K562 (cell line): ENCODE results near the gene SYTL4. TPM values are rescaled to one million over a fixed set of nuclear protein-coding genes. Genes with fewer than 3 reads are reported as not detected.

Experiments
- ATAC-seq: fragments of 200-7000 bp; cut with Tn5 transposase; 3 replicates; pipeline ENCODE4 v1.9.1; 2020; ENCODE audit warnings: moderate library complexity
- BruUV-seq: library from RNA; stranded (reverse); fragments of 400-500 nt; replicated peaks from 2 replicates; lab custom pipeline; 2021; lab: Mats Ljungman, UMichigan
- CTCF ChIA-PET: fragments of 300-600 bp; formaldehyde crosslinking; extraction: SDS; loops from one replicate; lab custom pipeline; 2021; ENCODE audit warnings: low intra/inter-chr PET ratio; lab: Yijun Ruan, JAX
- POLR2A ChIA-PET: fragments of 300-600, 350-650 bp; sonication (Branson Sonifier 250); formaldehyde crosslinking; extraction: SDS; loops from one replicate; lab custom pipeline; 2021; ENCODE audit warnings: antibody characterized with exemption, inconsistent platforms; lab: Yijun Ruan, JAX
- DNase-seq, 4 experiments: peaks; one replicate each; pipeline versions ENCODE4 v3.0.0 to v3.0.0-alpha.2; 2011 to 2018; ENCODE audit warnings: low spot score in 3 of 4, mixed read lengths in 3 of 4; ENCODE audit errors: extremely low read depth in 1 of 4
- FAIRE-seq: peaks from 2 replicates; lab custom pipeline; 2011; peaks lifted over from hg19 to GRCh38; lab: Jason Lieb, UNC
- H2AFZ ChIP-seq: 2 replicates; pipeline ENCODE4 v1.6.0; 2011; ENCODE audit warnings: low read depth, low read length, control low read depth, inconsistent platforms
- H3K27ac ChIP-seq: fragments of 200-600 bp; 3 replicates; pipeline ENCODE4 v1.8.0; 2011; ENCODE audit warnings: low read depth, mild to moderate bottlenecking, control low read depth, inconsistent platforms, low read length, moderate library complexity, mixed read lengths; ENCODE audit errors: extremely low read depth
- H3K27me3 ChIP-seq, 2 experiments: fragments of 300-600 bp in 1 of 2; 2 replicates in 1 of 2; 3 replicates in 1 of 2; pipeline versions ENCODE4 v1.6.0 to v1.8.0; 2011; ENCODE audit warnings: inconsistent platforms in 2 of 2, low read length in 2 of 2, mild to moderate bottlenecking in 1 of 2, mixed read lengths in 1 of 2, moderate library complexity in 1 of 2; ENCODE audit not compliant: control insufficient read depth in 2 of 2, insufficient read depth in 2 of 2
- H3K36me3 ChIP-seq: fragments of 300-600 bp; 3 replicates; pipeline ENCODE4 v1.8.0; 2011; ENCODE audit warnings: mild to moderate bottlenecking, low read length, inconsistent platforms; ENCODE audit not compliant: control insufficient read depth, insufficient read depth
- H3K4me1 ChIP-seq, 2 experiments: fragments of 200-600 bp in 1 of 2; replicated peaks in 1 of 2; 2 replicates in 1 of 2; 3 replicates in 1 of 2; pipeline versions ENCODE4 v1.5.1 to v1.8.0; 2011; ENCODE audit warnings: inconsistent platforms in 2 of 2, low read length in 2 of 2, mild to moderate bottlenecking in 1 of 2, mixed read lengths in 1 of 2, moderate library complexity in 1 of 2; ENCODE audit not compliant: control insufficient read depth in 2 of 2, insufficient read depth in 2 of 2
- H3K4me2 ChIP-seq: 2 replicates; pipeline ENCODE4 v1.6.1; 2011; ENCODE audit warnings: low read length, control low read depth, inconsistent platforms, mixed read lengths; ENCODE audit not compliant: insufficient read depth
- H3K4me3 ChIP-seq: fragments of 200-600 bp; sonication (generic), shearing (Covaris generic); 2 replicates; pipeline ENCODE4 v1.5.1; 2016; ENCODE audit warnings: control low read depth, inconsistent platforms
- H3K79me2 ChIP-seq: fragments of 200-600 bp; 3 replicates; pipeline ENCODE4 v1.8.0; 2011; ENCODE audit warnings: low read length, inconsistent platforms; ENCODE audit not compliant: control insufficient read depth, insufficient read depth
- H3K9ac ChIP-seq, 2 experiments: 2 replicates each; pipeline versions ENCODE4 v1.6.0 to v1.6.1; 2011; ENCODE audit warnings: low read depth in 2 of 2, low read length in 2 of 2, control low read depth in 1 of 2, inconsistent platforms in 1 of 2, mild to moderate bottlenecking in 1 of 2, mixed read lengths in 1 of 2; ENCODE audit not compliant: insufficient read depth in 1 of 2
- H3K9me1 ChIP-seq: one replicate; pipeline ENCODE4 v1.6.0; 2011; ENCODE audit warnings: inconsistent platforms, mild to moderate bottlenecking, low read length, moderate library complexity; ENCODE audit not compliant: control insufficient read depth, insufficient read depth
- H3K9me3 ChIP-seq: replicated peaks from 2 replicates; pipeline ENCODE4 v1.5.1; 2011; ENCODE audit warnings: low read depth, low read length, inconsistent platforms; ENCODE audit not compliant: control insufficient read depth, insufficient read depth
- H4K20me1 ChIP-seq: replicated peaks from 2 replicates; pipeline ENCODE4 v1.6.1; 2011; ENCODE audit warnings: low read length, inconsistent platforms, mixed read lengths; ENCODE audit not compliant: control insufficient read depth, insufficient read depth
- ARNT ChIP-seq, 2 experiments: fragments of 450-650 bp; IDR thresholded peaks; 2 replicates each; pipeline ENCODE4 v1.6.1; 2016; ENCODE audit warnings: mild to moderate bottlenecking in 1 of 2
- BCL6 ChIP-seq: fragments of 250-450 bp; sonication (Bioruptor Pico); IDR thresholded peaks from 2 replicates; pipeline ENCODE4 v1.4.0; 2020
- HINFP ChIP-seq: fragments of 450-650 bp; conservative IDR thresholded peaks from 2 replicates; pipeline ENCODE4 v1.6.1; 2016; ENCODE audit warnings: missing genetic modification characterization, low read depth, mild to moderate bottlenecking, control low read depth, missing compliant biosample characterization
- HNRNPH1 ChIP-seq: fragments of 200-400 bp; formaldehyde crosslinking; optimal IDR thresholded peaks from 2 replicates; pipeline ENCODE3; 2017; ENCODE audit warnings: low read depth, mild to moderate bottlenecking, low read length, moderate library complexity
- KLF1 ChIP-seq: fragments of 450-650 bp; IDR thresholded peaks from 2 replicates; pipeline ENCODE4 v1.6.1; 2016; ENCODE audit warnings: missing genetic modification characterization, missing compliant biosample characterization
- MXI1 ChIP-seq: IDR thresholded peaks from 2 replicates; pipeline ENCODE4 v1.6.1; 2011; ENCODE audit warnings: low read depth, mild to moderate bottlenecking, improper control_type of control experiment, low read length
- NR4A1 ChIP-seq, 2 experiments: fragments of 250-450 bp in 1 of 2; fragments of 450-650 bp in 1 of 2; sonication (Bioruptor Pico) in 1 of 2; IDR thresholded peaks; 2 replicates each; pipeline versions ENCODE4 v1.4.0 to v1.6.1; 2016 to 2020; ENCODE audit warnings: mild to moderate bottlenecking in 2 of 2, missing compliant biosample characterization in 1 of 2, missing genetic modification characterization in 1 of 2, moderate library complexity in 1 of 2
- ZNF277 ChIP-seq: fragments of 250-450 bp; sonication (Bioruptor Pico); IDR thresholded peaks from 2 replicates; pipeline ENCODE4 v1.8.0; 2022; ENCODE audit warnings: inconsistent platforms, mild to moderate bottlenecking, moderate library complexity, borderline replicate concordance
- WGBS: fragments of 100-300 bp; shearing (Covaris generic); methylation state at CpG from one replicate; pipeline ENCODE4 v1.1.6; 2016; ENCODE audit warnings: low coverage, mixed read lengths; ENCODE audit not compliant: insufficient coverage; ENCODE audit errors: missing lambda C conversion rate; 5-methylcytosine and 5-hydroxymethylcytosine counted together
- in situ Hi-C: fragments of 300-500 bp; cut with MboI; formaldehyde crosslinking; loops from 4 replicates; pipeline ENCODE4 v1.15.0; 2018; ENCODE audit warnings: inconsistent platforms, mixed read lengths
- intact Hi-C: fragments of 100-400 bp; cut with micrococcal nuclease; formaldehyde crosslinking; loops from 2 replicates; pipeline ENCODE4 v1.14.2; 2022
- polyA plus RNA-seq, 8 experiments: library from polyadenylated mRNA; depleted of rRNA in 4 of 8; stranded (reverse) in 5 of 8; unstranded in 3 of 8; fragments of >200 nt; fragmentation: Nextera tagmentation in 2 of 8; fragmentation: Illumina TruSeq in 1 of 8; extraction: Ambion mirVana in 2 of 8; extraction: Trizol in 1 of 8; gene quantifications; 2 replicates each; pipeline versions ENCODE4 v1.2.1 to v1.2.3, GENCODE V29; 2011 to 2014; ENCODE audit warnings: inconsistent platforms in 1 of 8, missing spikeins in 1 of 8
- total RNA-seq, 7 experiments: library from RNA; depleted of rRNA in 6 of 7; stranded (reverse); fragments of >200 nt in 6 of 7; fragmentation: Illumina TruSeq in 2 of 7; extraction: Trizol in 2 of 7; gene quantifications; 2 replicates each; pipeline versions ENCODE4 v1.2.1 to v1.2.3, GENCODE V29; 2011 to 2021; ENCODE audit warnings: low replicate concordance in 1 of 7
- TF ChIP-seq, protein P1 (sequence below): fragments of 450-650 bp; IDR thresholded peaks from 2 replicates; pipeline ENCODE4 v1.6.1; 2017; ENCODE audit warnings: antibody characterized with exemption, mild to moderate bottlenecking

SYTL4 gene
- total and polyA plus RNA-seq, 9 of the 15 experiments (the other 6 are each of a cell fraction or from before 2014, with no cell fraction given), result 0.65 to 9.0 (median 1.5) TPM

DNA sequence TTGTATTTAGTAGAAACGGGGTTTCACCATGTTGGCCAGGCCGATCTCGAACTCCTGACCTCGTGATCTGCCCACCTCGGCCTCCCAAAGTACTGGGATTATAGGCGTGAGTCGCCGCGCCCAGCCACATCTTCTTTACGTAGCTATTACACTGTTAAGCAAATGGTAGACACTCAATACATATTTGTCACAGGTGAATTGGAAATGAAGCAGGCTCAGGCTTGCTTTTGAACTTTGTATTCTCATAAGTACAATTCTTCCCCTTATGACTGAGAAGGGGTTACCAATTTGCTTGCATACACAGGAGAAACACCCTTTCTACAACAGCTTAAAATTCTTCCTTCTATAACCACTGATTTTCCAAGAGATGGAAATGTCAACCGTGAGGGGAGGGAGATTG, 88.7 kb downstream of the SYTL4 start:
- no peaks in the 10 kb centered on the region for H3K27me3 ChIP-seq
- H3K27ac ChIP-seq, result no peak overlapping the region
- FAIRE-seq (no peak), ATAC-seq (no peak), DNase-seq (no peak)
- no peaks in the 10 kb centered on the region for H4K20me1 ChIP-seq
- ChIA-PET POLR2A (no interaction called here), CTCF (no interaction called here)
- H3K9me1 ChIP-seq, result no peaks in the 10 kb centered on the region
- WGBS, result 0% methylated on average over 11 of the region's 11 CpGs
- no peak overlapping the region for H2AFZ ChIP-seq
- H3K4me1 ChIP-seq, result no peaks in the 10 kb centered on the region
- no peaks in the 10 kb centered on the region for H3K9me3 ChIP-seq
- in situ Hi-C loops (no loop called here), intact Hi-C loops (no loop called here)
- no peak for TF ChIP-seq KLF1
- TF ChIP-seq ARNT (IDR thresholded peaks at IDR 0.05), result no peak
- TF ChIP-seq ZNF277 (CRISPR knock-in tag), result no peak
- H3K4me3 ChIP-seq, result no peak overlapping the region
- BruUV-seq, result no TSS peak
- H3K36me3 ChIP-seq, result no peaks in the 10 kb centered on the region
- H3K79me2 ChIP-seq, result no peaks in the 10 kb centered on the region
- H3K4me2 ChIP-seq, result no peak overlapping the region
- no peak overlapping the region for H3K9ac ChIP-seq

GRCh38 chrX:100642290-100642689, 89.6 kb downstream of the SYTL4 start:
- DNase-seq (no peak), ATAC-seq (no peak), FAIRE-seq (no peak)
- CTCF ChIA-PET, result no interaction called here
- H4K20me1 ChIP-seq, result no peaks in the 10 kb centered on the region
- intact Hi-C loops (no loop called here), in situ Hi-C loops (no loop called here)
- H3K4me1 ChIP-seq, result no peaks in the 10 kb centered on the region
- no peak overlapping the region for H3K4me2 ChIP-seq
- POLR2A ChIA-PET, result no interaction called here
- H3K36me3 ChIP-seq, result no peaks in the 10 kb centered on the region
- H3K9me1 ChIP-seq, result no peaks in the 10 kb centered on the region
- no TSS peak for BruUV-seq
- no peaks in the 10 kb centered on the region; a peak in 1 of 5 replicates for H3K27me3 ChIP-seq
- 0% methylated on average over 3 of the region's 3 CpGs for WGBS
- H3K9ac ChIP-seq, result no peak overlapping the region
- no peak overlapping the region for H2AFZ ChIP-seq
- no peaks in the 10 kb centered on the region for H3K9me3 ChIP-seq
- H3K27ac ChIP-seq, result no peak overlapping the region
- H3K4me3 ChIP-seq, result no peak overlapping the region
- no peaks in the 10 kb centered on the region for H3K79me2 ChIP-seq
- TF ChIP-seq MXI1 (no peak), NR4A1 (CRISPR knock-in tag; IDR thresholded peaks at IDR 0.05) (no peak), NR4A1 (tag; IDR thresholded peaks at IDR 0.05) (no peak), BCL6 (CRISPR knock-in tag) (no peak), HINFP (no peak), HNRNPH1 (no peak)
- TF ChIP-seq, protein P1, sequence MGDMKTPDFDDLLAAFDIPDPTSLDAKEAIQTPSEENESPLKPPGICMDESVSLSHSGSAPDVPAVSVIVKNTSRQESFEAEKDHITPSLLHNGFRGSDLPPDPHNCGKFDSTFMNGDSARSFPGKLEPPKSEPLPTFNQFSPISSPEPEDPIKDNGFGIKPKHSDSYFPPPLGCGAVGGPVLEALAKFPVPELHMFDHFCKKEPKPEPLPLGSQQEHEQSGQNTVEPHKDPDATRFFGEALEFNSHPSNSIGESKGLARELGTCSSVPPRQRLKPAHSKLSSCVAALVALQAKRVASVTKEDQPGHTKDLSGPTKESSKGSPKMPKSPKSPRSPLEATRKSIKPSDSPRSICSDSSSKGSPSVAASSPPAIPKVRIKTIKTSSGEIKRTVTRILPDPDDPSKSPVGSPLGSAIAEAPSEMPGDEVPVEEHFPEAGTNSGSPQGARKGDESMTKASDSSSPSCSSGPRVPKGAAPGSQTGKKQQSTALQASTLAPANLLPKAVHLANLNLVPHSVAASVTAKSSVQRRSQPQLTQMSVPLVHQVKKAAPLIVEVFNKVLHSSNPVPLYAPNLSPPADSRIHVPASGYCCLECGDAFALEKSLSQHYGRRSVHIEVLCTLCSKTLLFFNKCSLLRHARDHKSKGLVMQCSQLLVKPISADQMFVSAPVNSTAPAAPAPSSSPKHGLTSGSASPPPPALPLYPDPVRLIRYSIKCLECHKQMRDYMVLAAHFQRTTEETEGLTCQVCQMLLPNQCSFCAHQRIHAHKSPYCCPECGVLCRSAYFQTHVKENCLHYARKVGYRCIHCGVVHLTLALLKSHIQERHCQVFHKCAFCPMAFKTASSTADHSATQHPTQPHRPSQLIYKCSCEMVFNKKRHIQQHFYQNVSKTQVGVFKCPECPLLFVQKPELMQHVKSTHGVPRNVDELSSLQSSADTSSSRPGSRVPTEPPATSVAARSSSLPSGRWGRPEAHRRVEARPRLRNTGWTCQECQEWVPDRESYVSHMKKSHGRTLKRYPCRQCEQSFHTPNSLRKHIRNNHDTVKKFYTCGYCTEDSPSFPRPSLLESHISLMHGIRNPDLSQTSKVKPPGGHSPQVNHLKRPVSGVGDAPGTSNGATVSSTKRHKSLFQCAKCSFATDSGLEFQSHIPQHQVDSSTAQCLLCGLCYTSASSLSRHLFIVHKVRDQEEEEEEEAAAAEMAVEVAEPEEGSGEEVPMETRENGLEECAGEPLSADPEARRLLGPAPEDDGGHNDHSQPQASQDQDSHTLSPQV, result no peak
